Coronary artery (tissue), 2 donors: ENCODE results near the gene FCGR3A.
A peak's percentile ranks its signal among the peaks of the same experiment; 100 is the strongest.
"Not testable (repeated sequence)": the region's sequence is repeated elsewhere in the genome, so short reads cannot be mapped to it uniquely, and the experiment has no call there.

Experiments used
- DNase-seq: peaks from one replicate; pipeline ENCODE4 v3.0.0-alpha.2; 2017; ENCODE audit warnings: low spot score
- H3K27ac ChIP-seq, 2 donors: fragments of 200-600 bp; sonication (generic); one replicate each; pipeline ENCODE4 v1.5.1; 2016 to 2019
- H3K4me3 ChIP-seq: fragments of 200-600 bp; sonication (generic); 2 replicates; pipeline ENCODE4 v1.5.1; 2016; ENCODE audit warnings: mild to moderate bottlenecking, moderate library complexity
- CTCF ChIP-seq: fragments of 200-600 bp; sonication (generic); IDR thresholded peaks from one replicate; pipeline ENCODE4 v1.5.1; 2019; ENCODE audit warnings: antibody characterized with exemption

FCGR3A gene

DNA sequence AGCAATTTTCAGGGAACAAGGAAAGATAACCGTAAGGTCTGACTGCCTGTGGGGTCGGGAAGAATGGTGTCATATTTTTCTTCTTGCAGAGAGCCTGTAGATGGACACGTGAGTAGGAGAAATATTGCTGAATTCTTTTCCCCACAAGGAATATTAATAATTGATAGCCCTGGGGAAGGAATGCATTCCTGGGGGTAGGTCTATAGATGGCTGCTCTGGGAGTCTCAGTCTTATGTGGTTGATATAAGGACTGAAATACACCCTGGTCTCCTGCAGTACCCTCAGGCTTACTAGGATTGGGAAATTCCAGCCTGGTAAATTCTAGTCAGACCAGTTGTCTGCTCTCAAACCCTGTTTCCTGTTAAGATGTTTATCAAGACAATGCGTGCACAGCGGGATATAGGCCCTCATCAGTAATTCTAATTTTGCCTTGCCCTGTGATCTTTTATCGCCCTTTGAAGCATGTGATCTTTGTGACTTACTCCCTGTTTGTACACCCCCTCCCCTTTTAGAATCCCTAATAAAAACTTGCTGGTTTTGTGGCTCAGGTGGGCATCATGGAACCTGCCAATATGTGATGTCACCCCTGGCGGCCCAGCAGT, 12.4 kb downstream of the FCGR3A start:
- not testable (repeated sequence) for H3K4me3 ChIP-seq, H3K27ac ChIP-seq, DNase-seq

GRCh38 chr1:161532644-161533567, 16.7 kb downstream of the FCGR3A start:
- DNase-seq = not testable (repeated sequence)
- Histone ChIP-seq H3K27ac (peak overlapping the region; percentile 67 to 80), H3K4me3 (peak overlapping the region; percentile 30)

DNA sequence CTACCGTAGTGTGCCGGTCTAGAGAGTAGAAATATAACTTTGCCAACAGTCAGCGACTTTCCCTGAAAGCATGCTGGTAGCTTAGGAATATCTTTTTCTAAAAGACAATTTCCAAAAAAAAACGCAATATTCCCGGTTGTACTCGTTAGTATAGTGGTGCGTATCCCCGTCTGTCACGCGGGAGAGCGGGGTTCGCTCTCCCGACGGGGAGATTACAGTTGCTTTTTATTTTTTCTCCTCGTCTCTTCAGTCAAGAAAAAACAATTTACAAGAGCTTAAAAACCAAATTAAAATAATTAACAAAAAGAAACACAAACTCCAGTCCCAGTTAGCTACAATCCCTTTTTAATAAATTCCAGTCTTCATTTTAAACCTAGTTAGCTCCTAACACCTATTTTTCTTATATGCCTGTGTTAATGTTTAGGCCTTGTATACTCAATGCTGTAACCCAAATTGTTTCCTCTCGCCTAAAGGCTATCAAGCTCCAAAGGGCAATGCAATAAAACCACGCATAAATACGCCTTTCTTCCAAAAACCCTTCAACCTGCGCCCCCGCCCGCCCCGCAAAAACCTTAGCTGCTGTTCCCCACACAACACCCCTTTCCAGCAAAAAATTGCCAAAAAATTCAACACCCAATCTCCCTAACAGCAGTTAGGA, 17.5 kb downstream of the FCGR3A start:
- no peak for DNase-seq
- peak overlapping the region; percentile 67 to 80 for H3K27ac ChIP-seq
- peak overlapping the region; percentile 30 for H3K4me3 ChIP-seq
- TF ChIP-seq CTCF = no peak

DNA sequence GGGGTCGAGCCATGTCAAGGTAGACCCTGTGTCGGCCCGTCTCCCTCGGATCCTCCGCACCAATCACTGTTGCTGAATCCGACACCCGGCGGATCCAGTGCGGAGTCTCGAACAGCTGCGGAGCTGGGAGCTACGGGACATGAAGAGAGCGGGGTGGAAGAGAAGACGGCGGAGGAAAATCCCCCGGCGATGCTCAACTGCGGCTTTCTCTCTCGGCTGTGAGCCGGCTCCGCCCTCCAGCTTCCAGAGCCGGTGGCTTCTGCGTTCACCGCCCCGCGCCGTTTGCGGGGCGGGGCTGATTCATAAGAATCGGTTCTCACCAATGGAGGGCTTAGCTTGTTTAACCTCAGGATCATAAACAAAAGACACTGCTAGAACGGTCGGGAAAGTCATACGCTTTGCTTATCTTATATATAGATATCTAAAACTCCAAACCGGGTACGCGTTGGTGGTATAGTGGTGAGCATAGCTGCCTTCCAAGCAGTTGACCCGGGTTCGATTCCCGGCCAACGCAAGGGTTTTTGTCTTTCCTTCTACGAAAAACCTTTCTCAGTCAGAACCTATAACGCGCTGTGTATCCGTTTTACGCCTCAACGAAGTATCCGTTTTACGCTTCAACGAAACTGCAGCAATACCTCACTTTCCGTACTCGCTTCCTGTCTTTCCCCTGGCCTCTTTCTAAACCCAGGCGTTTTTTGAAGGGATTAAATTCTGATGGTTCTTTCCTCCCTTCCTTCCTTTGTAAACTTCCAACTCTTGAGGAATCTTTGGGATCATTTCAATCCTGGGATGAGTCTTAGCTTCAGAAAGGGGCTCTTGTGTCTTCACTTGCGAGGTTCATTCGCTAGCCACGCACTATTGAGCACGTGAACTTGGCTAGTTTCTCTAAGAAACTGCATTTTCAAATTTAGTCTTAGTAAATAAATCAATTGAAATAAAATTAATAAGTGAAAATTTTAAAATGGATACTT, 18.7 kb downstream of the FCGR3A start:
- peak; percentile 85 for DNase-seq
- Histone ChIP-seq H3K4me3 (peak overlapping the region; percentile 78), H3K27ac (peak overlapping the region; percentile 72 to 89)

DNA sequence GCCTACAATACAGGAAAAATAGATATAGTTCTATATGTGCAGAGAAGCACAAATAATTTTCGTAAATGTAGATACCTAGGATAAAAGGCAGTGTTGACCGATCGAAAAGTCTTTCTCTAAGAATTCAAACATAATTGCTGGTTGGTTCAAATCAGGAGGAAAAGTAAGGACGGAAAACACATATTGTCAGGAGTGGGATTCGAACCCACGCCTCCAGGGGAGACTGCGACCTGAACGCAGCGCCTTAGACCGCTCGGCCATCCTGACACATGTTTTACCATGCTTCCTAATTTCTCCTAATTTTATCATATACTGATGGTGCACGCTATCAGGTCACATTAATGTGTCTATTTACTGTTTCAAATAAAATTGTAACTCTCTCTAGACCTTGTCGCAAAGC, 19.5 kb downstream of the FCGR3A start:
- H3K4me3 ChIP-seq = peak overlapping the region; percentile 78
- H3K27ac ChIP-seq = peak overlapping the region; percentile 72 to 89
- DNase-seq = not testable (repeated sequence)

GRCh38 chr1:161529463-161530104, 20.0 kb downstream of the FCGR3A start:
- Histone ChIP-seq H3K4me3 (peak overlapping the region; percentile 78), H3K27ac (peak overlapping the region in 1 of 2 donors; percentile 89)
- DNase-seq = not testable (repeated sequence)

GRCh38 chr1:161528550-161528949, 21.1 kb downstream of the FCGR3A start:
- H3K27ac ChIP-seq, DNase-seq, H3K4me3 ChIP-seq: not testable (repeated sequence)

DNA sequence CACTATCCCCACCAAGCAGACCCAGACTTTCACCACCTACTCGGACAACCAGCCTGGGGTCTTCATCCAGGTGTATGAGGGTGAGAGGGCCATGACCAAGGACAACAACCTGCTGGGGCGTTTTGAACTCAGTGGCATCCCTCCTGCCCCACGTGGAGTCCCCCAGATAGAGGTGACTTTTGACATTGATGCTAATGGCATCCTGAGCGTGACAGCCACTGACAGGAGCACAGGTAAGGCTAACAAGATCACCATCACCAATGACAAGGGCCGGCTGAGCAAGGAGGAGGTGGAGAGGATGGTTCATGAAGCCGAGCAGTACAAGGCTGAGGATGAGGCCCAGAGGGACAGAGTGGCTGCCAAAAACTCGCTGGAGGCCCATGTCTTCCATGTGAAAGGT, 23.7 kb downstream of the FCGR3A start:
- not testable (repeated sequence) for DNase-seq, H3K4me3 ChIP-seq, H3K27ac ChIP-seq

DNA sequence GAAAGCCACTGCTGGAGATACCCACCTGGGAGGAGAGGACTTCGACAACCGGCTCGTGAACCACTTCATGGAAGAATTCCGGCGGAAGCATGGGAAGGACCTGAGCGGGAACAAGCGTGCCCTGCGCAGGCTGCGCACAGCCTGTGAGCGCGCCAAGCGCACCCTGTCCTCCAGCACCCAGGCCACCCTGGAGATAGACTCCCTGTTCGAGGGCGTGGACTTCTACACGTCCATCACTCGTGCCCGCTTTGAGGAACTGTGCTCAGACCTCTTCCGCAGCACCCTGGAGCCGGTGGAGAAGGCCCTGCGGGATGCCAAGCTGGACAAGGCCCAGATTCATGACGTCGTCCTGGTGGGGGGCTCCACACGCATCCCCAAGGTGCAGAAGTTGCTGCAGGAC, 24.3 kb downstream of the FCGR3A start:
- not testable (repeated sequence) for DNase-seq
- Histone ChIP-seq H3K27ac (peak overlapping the region in 1 of 2 donors; percentile 69), H3K4me3 (peak overlapping the region; percentile 85)

GRCh38 chr1:161524742-161525291, 24.8 kb downstream of the FCGR3A start:
- Histone ChIP-seq H3K27ac (peak overlapping the region; percentile 50 to 69), H3K4me3 (peak overlapping the region; percentile 85)

DNA sequence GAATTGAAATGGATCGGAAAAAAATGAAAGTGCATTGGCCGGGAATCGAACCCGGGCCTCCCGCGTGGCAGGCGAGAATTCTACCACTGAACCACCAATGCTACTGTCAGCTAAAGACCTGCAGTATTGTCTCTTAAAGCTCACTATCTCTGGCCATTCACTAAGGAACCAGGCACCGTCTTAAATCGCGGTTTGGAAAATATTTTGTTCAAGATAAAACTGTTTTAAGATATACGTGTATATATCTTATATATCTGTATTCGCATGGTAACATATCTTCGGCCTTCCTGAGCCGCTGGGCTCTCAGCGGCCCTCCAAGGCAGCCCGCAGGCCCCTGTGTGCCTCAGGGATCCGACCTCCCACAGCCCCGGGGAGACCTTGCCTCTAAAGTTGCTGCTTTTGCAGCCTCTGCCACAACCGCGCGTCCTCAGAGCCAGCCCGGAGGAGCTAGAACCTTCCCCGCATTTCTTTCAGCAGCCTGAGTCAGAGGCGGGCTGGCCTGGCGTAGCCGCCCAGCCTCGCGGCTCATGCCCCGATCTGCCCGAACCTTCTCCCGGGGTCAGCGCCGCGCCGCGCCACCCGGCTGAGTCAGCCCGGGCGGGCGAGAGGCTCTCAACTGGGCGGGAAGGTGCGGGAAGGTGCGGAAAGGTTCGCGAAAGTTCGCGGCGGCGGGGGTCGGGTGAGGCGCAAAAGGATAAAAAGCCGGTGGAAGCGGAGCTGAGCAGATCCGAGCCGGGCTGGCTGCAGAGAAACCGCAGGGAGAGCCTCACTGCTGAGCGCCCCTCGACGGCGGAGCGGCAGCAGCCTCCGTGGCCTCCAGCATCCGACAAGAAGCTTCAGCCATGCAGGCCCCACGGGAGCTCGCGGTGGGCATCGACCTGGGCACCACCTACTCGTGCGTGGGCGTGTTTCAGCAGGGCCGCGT, 25.5 kb downstream of the FCGR3A start, which contains the start of gene HSPA6:
Gene HSPA6 (plus strand): TSS at position 724 of the 925 bp plus-strand sequence. CDS start 119 bp downstream, at position 843.
- Histone ChIP-seq H3K4me3 (peak within 1 kb of the TSS; percentile 85), H3K27ac (peak within 1 kb of the TSS; percentile 80)
- DNase-seq = peak; percentile 84

More at GRCh38 chr1:161524742-161525291, 24.8 kb downstream of the FCGR3A start:
- DNase-seq = not testable (repeated sequence)

DNA sequence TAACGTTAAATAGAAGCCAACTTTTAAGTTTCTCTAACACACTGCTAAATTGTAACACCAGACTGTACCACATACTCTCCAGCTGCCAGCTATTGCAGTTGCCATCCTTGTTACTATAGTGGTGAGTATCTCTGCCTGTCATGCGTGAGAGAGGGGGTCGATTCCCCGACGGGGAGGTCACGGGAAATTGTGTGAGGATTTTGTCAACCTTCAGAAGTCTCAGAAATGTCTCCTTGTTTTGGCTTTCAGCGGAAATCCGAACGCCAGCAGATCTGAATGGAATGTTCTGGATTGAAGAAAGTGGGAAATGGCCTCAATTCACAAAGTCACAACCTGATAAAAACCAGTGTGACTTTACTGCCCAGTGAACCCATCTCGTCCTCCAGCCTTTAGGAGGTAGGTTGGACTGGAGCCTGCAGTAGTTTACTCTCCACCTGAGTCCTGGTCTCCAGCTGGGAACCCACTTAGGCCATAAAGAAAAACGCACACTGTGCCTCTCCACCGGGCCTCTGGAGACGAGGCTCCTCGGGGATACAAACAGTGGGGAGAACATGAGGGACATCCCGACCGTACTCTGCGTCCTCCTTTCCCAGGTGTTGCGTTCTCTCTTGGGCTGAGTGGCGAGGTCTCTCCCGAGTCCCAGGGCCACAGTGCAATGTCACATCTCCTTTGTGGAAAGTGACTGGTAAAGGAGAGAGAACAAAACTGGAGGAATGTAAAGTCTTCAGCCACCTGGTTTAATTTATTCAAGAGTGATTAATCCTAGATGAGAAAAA, 26.4 kb downstream of the FCGR3A start:
- not testable (repeated sequence) for DNase-seq
- peak overlapping the region; percentile 85 for H3K4me3 ChIP-seq

GRCh38 chr1:161513953-161514352, 35.7 kb downstream of the FCGR3A start:
- not testable (repeated sequence) for H3K4me3 ChIP-seq, DNase-seq
- H3K27ac ChIP-seq = peak overlapping the region in 1 of 2 donors; percentile 81

More for the DNA sequence above, 26.4 kb downstream of the FCGR3A start:
- not testable (repeated sequence) for H3K27ac ChIP-seq

DNA sequence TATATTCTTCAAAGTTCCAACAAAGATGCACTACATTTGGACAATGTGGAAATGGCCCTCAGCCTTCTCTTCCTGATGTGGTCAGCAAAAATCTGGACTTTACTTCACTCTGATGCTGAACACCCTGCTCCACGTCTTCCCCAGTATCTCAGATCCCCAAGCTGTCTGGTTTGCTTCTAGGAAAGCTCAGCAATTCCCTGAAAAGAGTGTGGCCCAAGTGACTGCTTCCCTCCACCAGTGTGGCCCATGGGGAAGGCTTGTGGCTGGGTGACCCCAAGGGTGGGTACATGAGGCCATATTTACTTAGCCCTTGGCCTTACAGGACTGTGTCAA, 36.2 kb downstream of the FCGR3A start:
- not testable (repeated sequence) for DNase-seq, H3K4me3 ChIP-seq
- H3K27ac ChIP-seq = peak overlapping the region in 1 of 2 donors; percentile 81
